NCI-H345 treated with DMSO at 0.1 percent for 48 hours (cell line): ENCODE measurements around the gene CNEP1R1.

Source experiments
- DNase-seq: peaks from one replicate; lab custom pipeline; 2025; ENCODE audit not compliant: unreplicated experiment; lab: John Stamatoyannopoulos, UW

Gene CNEP1R1

GRCh38 chr16:50059669-50060068 is 34.6 kb downstream of the CNEP1R1 start:
- DNase-seq = no peak

- DNase-seq = no peak
Measured at GRCh38 chr16:50061326-50061725, 36.3 kb downstream of the CNEP1R1 start.

- DNase-seq = no peak
Measured at GRCh38 chr16:50065241-50065623, 40.2 kb downstream of the CNEP1R1 start.

- DNase-seq = peak; percentile 66
Measured at GRCh38 chr16:50065624-50066481, 40.8 kb downstream of the CNEP1R1 start, which contains the start of gene HEATR3. HEATR3 (plus strand) TSS chr16:50065970; CDS start chr16:50066132, 162 bp downstream.

GRCh38 chr16:50066482-50067289 is 41.7 kb downstream of the CNEP1R1 start:
- DNase-seq = no peak

- no peak for DNase-seq
Measured at GRCh38 chr16:50067290-50067853, 42.3 kb downstream of the CNEP1R1 start.

DNA sequence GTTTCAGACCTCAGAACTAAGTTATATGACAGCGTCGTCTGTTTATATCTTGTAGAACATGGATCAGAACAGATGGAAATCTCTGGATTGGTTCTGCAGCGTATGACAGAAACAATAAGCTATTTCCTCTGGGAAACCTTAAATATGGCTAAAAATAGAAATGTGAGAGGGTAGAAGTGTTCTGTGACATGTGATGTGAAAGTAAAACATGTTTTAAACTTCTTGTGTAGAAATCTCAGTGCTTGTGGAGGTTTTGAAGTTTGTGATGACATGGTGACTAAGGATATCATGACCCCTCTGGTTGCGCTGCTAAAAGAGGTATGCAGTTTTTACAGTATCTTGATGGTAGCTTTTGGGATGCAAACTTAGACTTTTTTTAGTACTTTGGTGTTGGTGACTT is 43.5 kb downstream of the CNEP1R1 start:
- DNase-seq = no peak

GRCh38 chr16:50069060-50069459 is 44.0 kb downstream of the CNEP1R1 start:
- no peak for DNase-seq

- no peak for DNase-seq
Measured at GRCh38 chr16:50071075-50071671, 46.1 kb downstream of the CNEP1R1 start.

GRCh38 chr16:50072730-50073129 is 47.7 kb downstream of the CNEP1R1 start:
- DNase-seq = no peak

GRCh38 chr16:50079397-50080140 is 54.5 kb downstream of the CNEP1R1 start:
- DNase-seq = no peak

DNA sequence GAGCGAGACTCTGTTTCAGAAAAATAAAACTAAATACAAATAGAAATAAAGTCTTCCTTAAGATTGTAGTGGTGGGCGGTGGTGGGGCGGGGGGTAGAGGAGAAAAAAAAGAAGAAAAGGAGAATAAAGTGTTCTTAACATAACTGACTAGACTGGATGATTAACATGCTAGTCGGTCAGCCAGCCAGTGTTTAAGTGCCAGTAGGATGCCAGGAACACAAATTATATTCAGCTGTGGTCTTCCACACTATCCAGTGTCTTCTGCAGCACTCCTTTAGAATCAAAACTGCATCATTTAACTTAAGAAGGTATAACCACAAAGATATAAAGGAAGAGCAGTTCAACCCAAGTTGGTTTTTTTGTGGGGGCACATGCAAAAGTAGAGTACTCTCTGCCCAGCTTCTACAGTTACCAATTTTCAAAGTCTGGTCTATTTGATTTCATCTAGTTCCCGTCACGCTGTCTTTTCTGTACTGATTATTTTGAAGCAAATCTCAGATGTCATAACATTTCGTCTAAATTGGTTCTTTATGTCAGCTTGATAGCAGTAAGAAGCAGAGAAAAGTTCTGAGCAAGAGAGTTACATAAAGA is 56.5 kb downstream of the CNEP1R1 start:
- no peak for DNase-seq

DNA sequence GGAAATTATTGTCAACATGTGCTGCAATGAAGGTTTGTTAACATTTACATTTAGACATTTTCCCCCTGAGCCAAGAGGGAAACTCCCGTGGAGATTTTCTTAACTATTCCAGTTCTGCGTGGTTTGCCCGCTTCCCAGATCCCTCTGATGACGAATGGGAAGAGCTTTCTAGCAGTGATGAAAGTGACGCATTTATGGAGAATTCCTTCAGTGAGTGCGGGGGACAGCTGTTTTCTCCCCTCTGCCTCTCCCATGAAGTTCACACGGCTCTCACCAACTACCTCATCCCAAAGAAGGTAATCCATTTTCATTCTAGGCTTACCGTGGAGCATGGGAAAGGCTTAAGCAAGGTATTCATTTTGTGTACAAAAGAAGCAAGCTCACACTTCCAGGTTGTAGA is 59.0 kb downstream of the CNEP1R1 start:
- no peak for DNase-seq

- no peak for DNase-seq
Measured at GRCh38 chr16:50086176-50086575, 61.2 kb downstream of the CNEP1R1 start.
